Gastroesophageal sphincter (tissue), 4 donors: ENCODE results near the gene TMEM120B. TPM values are rescaled to one million over a fixed set of nuclear protein-coding genes. Genes with fewer than 3 reads are reported as not detected.
A peak's percentile ranks its signal among the peaks of the same experiment; 100 is the strongest.
"Not testable (repeated sequence)": the region's sequence is repeated elsewhere in the genome, so short reads cannot be mapped to it uniquely, and the experiment has no call there.

Experiments used
- ATAC-seq: fragments of 150-250 bp; one replicate; pipeline ENCODE4 v1.9.1; 2016; ENCODE audit warnings: mild to moderate bottlenecking, moderate library complexity
- H3K27ac ChIP-seq, 4 donors: fragments of 200-600 bp; sonication (generic) in 3 of 4; 1 replicate in 3 of 4; 2 replicates in 1 of 4; pipeline ENCODE4 v1.5.1; 2016 to 2019
- H3K27me3 ChIP-seq: fragments of 200-600 bp; sonication (generic); one replicate; pipeline ENCODE4 v1.5.1; 2019
- H3K36me3 ChIP-seq, 2 donors: fragments of 200-600 bp; sonication (generic); one replicate each; pipeline ENCODE4 v1.5.1; 2019; ENCODE audit warnings: control low read depth in 1 of 2
- H3K4me1 ChIP-seq, 3 donors: fragments of 200-600 bp; sonication (generic); 1 replicate in 2 of 3; 2 replicates in 1 of 3; pipeline ENCODE4 v1.5.1; 2016 to 2019; ENCODE audit warnings: control low read depth in 2 of 3
- H3K4me3 ChIP-seq, 2 donors: fragments of 200-600 bp; sonication (generic); one replicate each; pipeline ENCODE4 v1.5.1; 2019; ENCODE audit warnings: mild to moderate bottlenecking in 1 of 2, moderate library complexity in 1 of 2
- H3K9me3 ChIP-seq, 3 donors: fragments of 200-600 bp; sonication (generic); one replicate each; pipeline ENCODE4 v1.5.1; 2017 to 2019; ENCODE audit warnings: control low read depth in 2 of 3
- CTCF ChIP-seq, 4 experiments: fragments of 200-600 bp in 2 of 4; fragments of 450-650 bp in 2 of 4; sonication (generic) in 1 of 4; IDR thresholded peaks; one replicate each; pipeline ENCODE4 v1.5.1; 2017 to 2019; ENCODE audit warnings: antibody characterized with exemption in 4 of 4, mild to moderate bottlenecking in 2 of 4, moderate library complexity in 2 of 4
- EP300 ChIP-seq: sonication (generic); formaldehyde crosslinking; IDR thresholded peaks from one replicate; pipeline ENCODE4 v1.6.1; 2017; ENCODE audit warnings: antibody characterized with exemption, mild to moderate bottlenecking
- POLR2A ChIP-seq, 2 donors: fragments of 450-650 bp; IDR thresholded peaks; one replicate each; pipeline ENCODE4 v1.6.1; 2017; ENCODE audit warnings: antibody characterized with exemption in 2 of 2, mild to moderate bottlenecking in 2 of 2, moderate library complexity in 1 of 2
- POLR2AphosphoS5 ChIP-seq: sonication (generic); formaldehyde crosslinking; IDR thresholded peaks from one replicate; pipeline ENCODE4 v1.6.1; 2017; ENCODE audit warnings: antibody characterized with exemption
- WGBS, 2 donors: methylation state at CpG; one replicate each; pipeline ENCODE4 v1.1.5; 2018; ENCODE audit warnings: low coverage in 1 of 2; 5-methylcytosine and 5-hydroxymethylcytosine counted together
- total RNA-seq, 4 donors: library from RNA; depleted of rRNA; stranded (reverse); fragments of >200 nt; gene quantifications; one replicate each; pipeline ENCODE4 v1.1.0, GENCODE V29; 2016

TMEM120B gene
- total RNA-seq, result 10 to 100 TPM in 2 of 4 donors, 1 to 10 TPM in 2; 4.2 to 14.3 (median 9.9) TPM

GRCh38 chr12:121712461-121713256, at the start of gene TMEM120B:
Gene TMEM120B, plus strand, starts transcription at chr12:121712752. Its CDS starts 144 bp downstream, at chr12:121712896.
- TF ChIP-seq CTCF (IDR thresholded peaks at IDR 0.05) (peak in 1 of 4 experiments; percentile 25), EP300 (no peak), POLR2AphosphoS5 (peak; percentile 84), POLR2A (IDR thresholded peaks at IDR 0.05) (peak; percentile 62 to 92)
- Histone ChIP-seq H3K27ac (peak within 1 kb of the TSS; percentile 85 to 94 (median 91)), H3K4me3 (peak within 1 kb of the TSS; percentile 84 to 96), H3K36me3 (no peaks in the 10 kb centered on the region), H3K27me3 (no peaks in the 10 kb centered on the region), H3K9me3 (no peaks in the 10 kb centered on the region), H3K4me1 (peaks cover 0 to 54% (median 12%) of the 10 kb centered on the region in 3 donors)
- WGBS, 2 donors, result no CpG with 5 or more reads among the region's 74 CpGs
- ATAC-seq, result peak; percentile 96

- TF ChIP-seq POLR2A (IDR thresholded peaks at IDR 0.05) (no peak), EP300 (no peak), POLR2AphosphoS5 (no peak), CTCF (IDR thresholded peaks at IDR 0.05) (no peak)
- H3K4me1 ChIP-seq, result no peaks in the 10 kb centered on the region
- no peak overlapping the region for H3K27ac ChIP-seq
- no peaks in the 10 kb centered on the region for H3K27me3 ChIP-seq
- no peak overlapping the region for H3K4me3 ChIP-seq
- 83 to 89% methylated on average over 2 of the region's 3 CpGs for WGBS, 2 donors
- H3K9me3 ChIP-seq, result no peaks in the 10 kb centered on the region
- no peaks in the 10 kb centered on the region for H3K36me3 ChIP-seq
- no peak for ATAC-seq
Observed at GRCh38 chr12:121663610-121663929, 49.0 kb upstream of the TMEM120B start.

- H3K27ac ChIP-seq, H3K27me3 ChIP-seq, ATAC-seq, H3K36me3 ChIP-seq, H3K4me1 ChIP-seq, H3K9me3 ChIP-seq, H3K4me3 ChIP-seq: not testable (repeated sequence)
- WGBS, 2 donors, result 75 to 100% methylated on average over 1 to 2 of the region's 6 CpGs
Observed at GRCh38 chr12:121666829-121667228, 45.7 kb upstream of the TMEM120B start.

- WGBS, 2 donors, result 40 to 60% methylated on average over 1 to 4 of the region's 18 CpGs
- H3K9me3 ChIP-seq, result no peaks in the 10 kb centered on the region
- peaks cover 0 to 19% (median 10%) of the 10 kb centered on the region in 3 donors for H3K4me1 ChIP-seq
- no peak overlapping the region for H3K4me3 ChIP-seq
- no peaks in the 10 kb centered on the region for H3K36me3 ChIP-seq
- H3K27me3 ChIP-seq, result no peaks in the 10 kb centered on the region
- ATAC-seq, result no peak
- H3K27ac ChIP-seq, result no peak overlapping the region
- no peak for TF ChIP-seq POLR2AphosphoS5
- TF ChIP-seq CTCF (IDR thresholded peaks at IDR 0.05), result peak in 3 of 4 experiments; percentile 44 to 67 (median 51)
Observed at GRCh38 chr12:121668750-121669520, 43.6 kb upstream of the TMEM120B start.

GRCh38 chr12:121669521-121669900, 43.0 kb upstream of the TMEM120B start, which contains the start of gene MORN3:
Gene MORN3, minus strand, starts transcription at chr12:121669654. Its CDS starts 171 bp downstream, at chr12:121669483.
- H3K4me3 ChIP-seq, result no peak within 1 kb of the TSS
- ATAC-seq, result no peak
- 77 to 100% methylated on average over 1 of the region's 5 CpGs for WGBS, 2 donors
- H3K4me1 ChIP-seq, result peaks cover 0 to 19% (median 10%) of the 10 kb centered on the region in 3 donors
- H3K9me3 ChIP-seq, result no peaks in the 10 kb centered on the region
- TF ChIP-seq POLR2AphosphoS5 (no peak), CTCF (IDR thresholded peaks at IDR 0.05) (no peak), POLR2A (IDR thresholded peaks at IDR 0.05) (no peak), EP300 (no peak)
- H3K36me3 ChIP-seq, result no peaks in the 10 kb centered on the region
- H3K27me3 ChIP-seq, result no peaks in the 10 kb centered on the region
- H3K27ac ChIP-seq, result no peak within 1 kb of the TSS
